Measurements from ENCODE around the gene ORMDL3.

The ORMDL3 gene

GRCh38 chr17:39871801-39872200 lies 55.6 kb downstream of the ORMDL3 start:
- DNase-seq (ENCODE audit: low spot score): no peak

All from SW480 (cell line).